ENCODE measurements around the gene EXOC4. TPM values are rescaled to one million over a fixed set of nuclear protein-coding genes. Genes with fewer than 3 reads are reported as not detected.
"Not testable (repeated sequence)": the region's sequence is repeated elsewhere in the genome, so short reads cannot be mapped to it uniquely, and the experiment has no call there.

Gene EXOC4
- total RNA-seq, 1 donor from 2014 or later = 103 TPM

DNA sequence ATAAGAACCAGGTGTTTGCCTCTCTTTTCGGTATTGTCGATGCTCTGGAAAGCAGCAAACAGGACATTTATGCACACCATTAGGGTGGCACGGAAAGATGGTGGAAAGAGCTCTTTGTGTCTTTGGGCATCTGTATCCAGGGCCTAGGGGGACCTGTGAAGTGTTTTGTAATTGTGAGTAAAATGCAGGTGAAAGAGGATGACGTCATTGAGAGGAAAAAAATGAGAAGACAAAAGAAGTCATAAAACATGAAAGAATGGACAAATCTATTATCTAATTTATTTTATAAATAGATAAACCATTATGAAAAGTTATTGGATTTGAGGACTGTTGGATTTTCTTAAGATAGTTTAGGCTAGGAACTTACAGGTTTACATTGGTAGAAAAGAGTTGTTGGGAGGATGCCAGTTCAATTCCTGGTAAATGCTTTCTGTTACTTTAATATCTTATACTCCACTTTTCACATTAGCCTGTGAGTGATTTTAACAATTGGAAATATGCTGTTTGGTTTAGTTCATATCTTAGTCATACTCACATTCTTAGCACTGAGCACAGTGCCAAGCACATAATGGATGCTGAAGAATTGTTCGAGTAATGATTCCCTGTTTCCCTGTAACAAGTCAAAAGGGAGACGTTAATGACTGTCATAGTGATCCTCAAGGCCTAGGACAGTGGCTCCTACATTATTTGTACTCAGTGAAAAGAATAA, 62.6 kb downstream of the EXOC4 start:
- Mint-ChIP-seq H3K4me3 (no peak overlapping the region), H3K27ac (no peak overlapping the region), H3K9me3 (peaks cover 3% of the 10 kb centered on the region), H3K4me1 (no peaks in the 10 kb centered on the region), H3K27me3 (no peaks in the 10 kb centered on the region), H3K36me3 (ENCODE audit: low read depth) (peaks cover 38% of the 10 kb centered on the region)
- ChIA-PET POLR2A (no interaction called here), CTCF (no interaction called here)
- intact Hi-C loops (cut with micrococcal nuclease) = no loop called here
- TF ChIP-seq, protein P1, sequence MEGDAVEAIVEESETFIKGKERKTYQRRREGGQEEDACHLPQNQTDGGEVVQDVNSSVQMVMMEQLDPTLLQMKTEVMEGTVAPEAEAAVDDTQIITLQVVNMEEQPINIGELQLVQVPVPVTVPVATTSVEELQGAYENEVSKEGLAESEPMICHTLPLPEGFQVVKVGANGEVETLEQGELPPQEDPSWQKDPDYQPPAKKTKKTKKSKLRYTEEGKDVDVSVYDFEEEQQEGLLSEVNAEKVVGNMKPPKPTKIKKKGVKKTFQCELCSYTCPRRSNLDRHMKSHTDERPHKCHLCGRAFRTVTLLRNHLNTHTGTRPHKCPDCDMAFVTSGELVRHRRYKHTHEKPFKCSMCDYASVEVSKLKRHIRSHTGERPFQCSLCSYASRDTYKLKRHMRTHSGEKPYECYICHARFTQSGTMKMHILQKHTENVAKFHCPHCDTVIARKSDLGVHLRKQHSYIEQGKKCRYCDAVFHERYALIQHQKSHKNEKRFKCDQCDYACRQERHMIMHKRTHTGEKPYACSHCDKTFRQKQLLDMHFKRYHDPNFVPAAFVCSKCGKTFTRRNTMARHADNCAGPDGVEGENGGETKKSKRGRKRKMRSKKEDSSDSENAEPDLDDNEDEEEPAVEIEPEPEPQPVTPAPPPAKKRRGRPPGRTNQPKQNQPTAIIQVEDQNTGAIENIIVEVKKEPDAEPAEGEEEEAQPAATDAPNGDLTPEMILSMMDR (IDR thresholded peaks at IDR 0.05) = no peak
- DNase-seq (no peak), ATAC-seq (ENCODE audit: low read depth) (no peak)

DNA sequence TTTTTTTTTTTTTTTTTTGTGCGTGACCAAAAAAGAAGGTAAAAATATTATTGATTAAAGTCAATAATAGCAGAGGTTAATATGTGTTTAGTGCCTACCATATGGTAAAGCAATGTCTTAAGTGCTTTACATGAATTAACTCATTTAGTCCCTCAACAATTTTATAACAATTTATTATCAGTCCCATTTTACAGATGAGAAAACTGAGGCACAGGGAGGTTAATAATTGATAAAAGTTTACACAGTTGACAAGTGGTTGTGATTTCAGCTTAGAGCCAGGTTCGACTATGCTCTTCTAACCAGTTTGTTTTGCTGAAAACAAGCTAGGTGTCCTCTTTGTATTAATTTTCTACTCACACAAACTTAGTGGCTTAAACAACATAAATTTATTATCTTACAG, 67.0 kb downstream of the EXOC4 start:
- ATAC-seq (ENCODE audit: low read depth) (no peak), DNase-seq (no peak)
- Mint-ChIP-seq H3K27ac (no peak overlapping the region), H3K4me1 (peaks cover 7% of the 10 kb centered on the region), H3K36me3 (ENCODE audit: low read depth) (peaks cover 63% of the 10 kb centered on the region), H3K9me3 (peaks cover 14% of the 10 kb centered on the region), H3K27me3 (no peaks in the 10 kb centered on the region), H3K4me3 (no peak overlapping the region)
- TF ChIP-seq, protein P1 (IDR thresholded peaks at IDR 0.05) = no peak
- ChIA-PET POLR2A (no interaction called here), CTCF (no interaction called here)
- intact Hi-C loops (cut with micrococcal nuclease) = no loop called here

DNA sequence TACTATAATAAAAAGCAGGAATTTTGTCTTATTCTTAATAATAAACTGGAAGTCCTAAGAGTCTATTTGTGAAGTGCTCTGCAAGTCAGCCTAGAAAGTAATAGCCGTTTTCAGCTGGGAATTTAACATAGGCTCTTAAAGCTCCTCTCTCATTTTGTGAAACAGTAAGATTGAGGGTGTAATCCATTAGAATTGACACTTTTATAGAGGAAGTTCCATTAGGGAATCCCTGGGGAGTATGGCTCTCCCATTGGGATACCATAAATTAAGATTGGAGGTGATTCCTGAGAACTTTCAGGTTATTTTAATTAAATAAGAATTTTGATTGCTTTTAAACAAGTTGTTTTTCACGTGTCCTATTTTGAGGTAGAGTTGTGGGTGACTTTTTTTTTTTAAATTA, 68.0 kb downstream of the EXOC4 start:
- peaks cover 19% of the 10 kb centered on the region for H3K9me3 Mint-ChIP-seq
- intact Hi-C loops (cut with micrococcal nuclease) = no loop called here
- peaks cover 74% of the 10 kb centered on the region for H3K36me3 Mint-ChIP-seq (ENCODE audit: low read depth)
- no peak overlapping the region for H3K27ac Mint-ChIP-seq
- peaks cover 7% of the 10 kb centered on the region for H3K4me1 Mint-ChIP-seq
- H3K4me3 Mint-ChIP-seq = no peak overlapping the region
- H3K27me3 Mint-ChIP-seq = no peaks in the 10 kb centered on the region
- ChIA-PET CTCF (no interaction called here), POLR2A (no interaction called here)
- DNase-seq (no peak), ATAC-seq (ENCODE audit: low read depth) (no peak)
- TF ChIP-seq, protein P1 (IDR thresholded peaks at IDR 0.05) = no peak

DNA sequence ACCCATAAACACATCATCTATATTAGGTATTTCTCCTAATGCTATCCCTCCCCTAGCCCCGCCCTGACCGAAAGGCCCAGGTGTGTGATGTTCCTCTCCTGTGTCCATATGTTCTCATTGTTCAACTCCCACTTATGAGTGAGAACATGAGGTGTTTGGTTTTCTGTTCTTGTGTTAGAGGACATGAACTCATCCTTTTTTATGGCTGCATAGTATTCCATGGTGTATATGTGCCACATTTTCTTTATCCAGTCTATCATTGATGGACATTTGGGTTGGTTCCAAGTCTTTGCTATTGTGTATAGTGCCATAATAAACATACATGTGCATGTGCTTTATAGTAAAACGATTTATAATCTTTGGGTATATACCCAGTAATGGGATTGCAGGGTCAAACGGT, 68.5 kb downstream of the EXOC4 start:
- ATAC-seq (ENCODE audit: low read depth); H3K27ac Mint-ChIP-seq; DNase-seq; intact Hi-C loops (cut with micrococcal nuclease); CTCF ChIA-PET; H3K4me1 Mint-ChIP-seq; H3K27me3 Mint-ChIP-seq; H3K4me3 Mint-ChIP-seq; POLR2A ChIA-PET: not testable (repeated sequence)
- Mint-ChIP-seq H3K36me3 (ENCODE audit: low read depth) (peaks cover 78% of the 10 kb centered on the region), H3K9me3 (peaks cover 20% of the 10 kb centered on the region)

DNA sequence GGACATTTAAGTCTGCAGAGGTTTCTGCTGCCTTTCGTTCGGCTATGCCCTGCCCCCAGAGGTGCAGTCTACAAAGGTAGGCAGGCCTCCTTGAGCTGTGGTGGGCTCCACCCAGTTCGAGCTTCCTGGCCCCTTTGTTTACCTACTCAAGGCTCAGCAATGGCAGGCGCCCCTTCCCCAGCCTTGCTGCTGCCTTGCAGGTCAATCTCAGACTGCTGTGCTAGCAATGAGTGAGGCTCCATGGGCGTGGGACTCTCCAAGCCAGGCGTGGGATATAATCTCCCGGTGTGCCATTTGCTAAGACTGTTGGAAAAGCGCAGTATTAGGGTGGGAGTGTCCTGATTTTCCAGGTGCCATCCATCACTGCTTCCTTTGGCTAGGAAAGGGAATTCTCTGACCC, 73.9 kb downstream of the EXOC4 start:
- H3K9me3 Mint-ChIP-seq = peaks cover 15% of the 10 kb centered on the region
- H3K4me3 Mint-ChIP-seq; H3K27me3 Mint-ChIP-seq; H3K27ac Mint-ChIP-seq; POLR2A ChIA-PET; H3K4me1 Mint-ChIP-seq; CTCF ChIA-PET; DNase-seq; ATAC-seq (ENCODE audit: low read depth); intact Hi-C loops (cut with micrococcal nuclease): not testable (repeated sequence)
- H3K36me3 Mint-ChIP-seq (ENCODE audit: low read depth) = peaks cover 83% of the 10 kb centered on the region

DNA sequence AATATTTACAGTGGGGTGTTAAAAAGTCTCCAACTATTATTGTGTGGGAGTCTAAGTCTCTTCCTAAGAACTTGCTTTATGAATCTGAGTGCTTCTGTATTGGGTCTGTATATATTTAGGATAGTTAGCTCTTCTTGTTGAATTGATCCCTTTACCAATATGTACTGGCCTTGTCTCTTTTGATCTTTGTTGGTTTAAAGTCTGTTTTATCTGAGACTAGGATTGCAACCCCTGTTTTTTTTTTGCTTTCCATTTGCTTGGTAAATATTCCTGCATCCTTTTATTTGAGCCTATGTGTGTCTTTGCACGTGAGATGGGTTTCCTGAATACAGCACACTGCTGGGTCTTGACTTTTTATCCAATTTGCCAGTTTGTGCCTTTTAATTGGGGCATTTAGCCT, 75.1 kb downstream of the EXOC4 start:
- intact Hi-C loops (cut with micrococcal nuclease); H3K4me1 Mint-ChIP-seq; H3K27ac Mint-ChIP-seq; H3K4me3 Mint-ChIP-seq; H3K27me3 Mint-ChIP-seq; CTCF ChIA-PET; DNase-seq; POLR2A ChIA-PET; ATAC-seq (ENCODE audit: low read depth): not testable (repeated sequence)
- Mint-ChIP-seq H3K9me3 (peaks cover 15% of the 10 kb centered on the region), H3K36me3 (ENCODE audit: low read depth) (peaks cover 77% of the 10 kb centered on the region)

DNA sequence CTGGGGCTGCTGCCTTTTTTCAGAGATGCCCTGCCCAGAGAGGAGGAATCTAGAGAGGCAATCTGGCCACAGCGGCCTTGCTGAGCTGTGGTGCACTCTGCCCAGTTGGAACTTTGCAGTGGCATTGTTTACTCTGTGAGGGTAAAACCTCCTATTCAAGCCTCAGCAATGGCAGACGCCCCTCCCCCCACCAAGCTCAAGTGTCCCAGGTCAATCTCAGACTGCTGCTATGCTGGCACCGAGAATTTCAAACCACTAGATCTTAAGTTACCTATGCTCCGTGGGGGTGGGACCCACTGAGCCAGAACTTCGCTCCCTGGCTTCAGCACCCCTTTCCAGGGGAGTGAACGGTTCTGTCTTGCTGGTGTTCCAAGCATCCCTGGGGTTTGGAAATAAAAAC, 77.2 kb downstream of the EXOC4 start:
- Mint-ChIP-seq H3K9me3 (peaks cover 8% of the 10 kb centered on the region), H3K4me3 (no peak overlapping the region), H3K27ac (no peak overlapping the region), H3K27me3 (no peaks in the 10 kb centered on the region), H3K4me1 (peaks cover 1% of the 10 kb centered on the region), H3K36me3 (ENCODE audit: low read depth) (peaks cover 69% of the 10 kb centered on the region)
- intact Hi-C loops (cut with micrococcal nuclease) = no loop called here
- no peak for DNase-seq
- TF ChIP-seq, protein P1 (IDR thresholded peaks at IDR 0.05) = no peak
- ATAC-seq (ENCODE audit: low read depth) = no peak
- ChIA-PET CTCF (no interaction called here), POLR2A (interaction anchor here (0.6 kb wide), 1 partner anchor 27 kb away, joined by 3 read pairs; no protein-coding TSS in a partner anchor)

All from activated B cell treated with CpG ODN at 0.5 μM for 24 hours (primary cell).